ENCODE results near the gene HIBCH. TPM values are rescaled to one million over a fixed set of nuclear protein-coding genes. Genes with fewer than 3 reads are reported as not detected.

Gene HIBCH
- total and polyA plus RNA-seq, 2 of the 13 experiments (the other 11 are each of a cell fraction or from before 2014, with no cell fraction given), result 18.8 to 49.5 TPM

GRCh38 chr2:190180313-190181122, 139.1 kb downstream of the HIBCH start (continued):
- 0 out of 2 replicates have a peak, but pooled peaks have one; percentile 32 for TF ChIP-seq ZNF318 (CRISPR knock-in tag; IDR thresholded peaks at IDR 0.05)
- TF ChIP-seq ZFY (CRISPR knock-in tag; IDR thresholded peaks at IDR 0.05), result peak; percentile 96
- TF ChIP-seq PCBP1 (IDR thresholded peaks at IDR 0.05; ENCODE audit: borderline replicate concordance, low read depth, low read length), result no peak
- TF ChIP-seq RNF219 (CRISPR knock-in tag; IDR thresholded peaks at IDR 0.05), result no peak
- TF ChIP-seq SP4 (CRISPR knock-in tag; IDR thresholded peaks at IDR 0.05), result peak; percentile 74
- TF ChIP-seq KIAA2018 (CRISPR knock-in tag; IDR thresholded peaks at IDR 0.05; ENCODE audit: borderline replicate concordance), result no peak
- peak; percentile 71 for TF ChIP-seq AGO1 (IDR thresholded peaks at IDR 0.05; ENCODE audit: low read depth, low read length, poor library complexity, severe bottlenecking)
- TF ChIP-seq HOXA7 (CRISPR knock-in tag; IDR thresholded peaks at IDR 0.05), result no peak
- TF ChIP-seq HES4 (CRISPR knock-in tag; IDR thresholded peaks at IDR 0.05; ENCODE audit: borderline replicate concordance), result peak; percentile 78
